GOT3 (cell line): ENCODE measurements around the gene UNC13A.
"Not testable (repeated sequence)": the region's sequence is repeated elsewhere in the genome, so short reads cannot be mapped to it uniquely, and the experiment has no call there.

Experiments
- DNase-seq: peaks from one replicate; lab custom pipeline; 2025; ENCODE audit warnings: mixed read lengths; lab: John Stamatoyannopoulos, UW

The UNC13A gene

DNA sequence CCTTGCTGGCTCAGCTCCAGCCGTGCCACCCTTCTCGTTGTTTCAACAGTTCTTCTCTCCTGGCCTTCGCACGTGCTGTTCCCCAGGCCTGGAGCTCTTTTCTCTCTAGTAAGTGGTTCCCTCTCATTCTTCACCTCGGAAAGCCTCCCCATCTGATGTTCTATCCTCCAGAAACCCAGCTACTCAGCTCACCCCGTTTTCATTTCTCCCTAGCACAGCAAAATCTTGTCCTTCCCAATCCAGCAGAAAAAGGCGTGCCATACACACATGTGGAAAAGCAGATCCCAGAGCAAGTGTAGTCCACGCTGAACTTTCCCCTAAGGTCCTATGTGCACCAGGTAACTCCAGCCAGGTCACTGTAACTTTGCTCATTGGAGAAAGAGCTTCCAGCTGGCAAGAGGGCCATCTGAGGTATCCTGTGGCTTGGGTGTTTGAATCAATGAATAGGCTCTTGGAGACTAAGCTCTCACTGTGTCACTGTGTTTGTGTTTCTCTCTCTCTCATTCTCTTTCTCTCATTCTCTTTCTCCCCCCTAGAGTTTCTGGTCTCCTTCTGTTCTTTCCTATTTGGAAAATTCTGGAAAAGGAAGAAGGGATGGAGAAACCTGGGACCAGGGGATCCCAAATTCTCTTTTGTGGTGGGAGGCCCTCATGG, 83.7 kb downstream of the UNC13A start:
- no peak for DNase-seq

DNA sequence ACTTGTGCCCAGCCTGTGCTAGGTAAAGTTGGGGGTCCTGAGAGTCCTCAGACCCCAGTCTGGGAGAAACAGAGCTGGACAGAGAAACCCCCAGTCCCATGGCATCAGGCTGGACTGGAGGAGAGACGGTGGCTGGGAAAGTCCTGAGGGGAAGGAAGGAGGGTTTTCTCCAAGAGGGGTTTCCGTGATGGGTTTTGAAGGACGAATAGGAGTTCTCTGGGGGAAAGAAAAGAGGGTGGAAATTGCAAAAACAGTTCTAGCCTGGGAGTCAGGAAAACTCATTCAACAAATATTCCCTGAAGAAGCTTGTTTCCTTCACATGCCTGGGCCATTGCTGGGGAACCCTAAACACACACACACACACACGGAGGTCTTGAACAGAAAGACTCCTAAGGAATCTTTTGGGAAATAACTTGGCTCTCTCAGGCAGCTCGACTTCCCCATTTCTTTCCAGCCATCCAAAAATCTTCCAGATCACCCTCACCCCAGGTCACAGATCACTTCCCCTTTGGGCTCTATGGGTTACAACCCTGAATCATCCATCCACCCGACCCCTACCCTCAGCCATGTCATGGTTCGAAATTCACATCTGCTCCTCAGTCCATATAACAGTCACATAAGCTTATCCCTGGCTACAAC, 85.2 kb downstream of the UNC13A start:
- no peak for DNase-seq

GRCh38 chr19:17602217-17602616, 85.9 kb downstream of the UNC13A start:
- no peak for DNase-seq

- DNase-seq = no peak
Observed at GRCh38 chr19:17601683-17602082, 86.5 kb downstream of the UNC13A start.

GRCh38 chr19:17599780-17600179, 88.4 kb downstream of the UNC13A start:
- DNase-seq = no peak

DNA sequence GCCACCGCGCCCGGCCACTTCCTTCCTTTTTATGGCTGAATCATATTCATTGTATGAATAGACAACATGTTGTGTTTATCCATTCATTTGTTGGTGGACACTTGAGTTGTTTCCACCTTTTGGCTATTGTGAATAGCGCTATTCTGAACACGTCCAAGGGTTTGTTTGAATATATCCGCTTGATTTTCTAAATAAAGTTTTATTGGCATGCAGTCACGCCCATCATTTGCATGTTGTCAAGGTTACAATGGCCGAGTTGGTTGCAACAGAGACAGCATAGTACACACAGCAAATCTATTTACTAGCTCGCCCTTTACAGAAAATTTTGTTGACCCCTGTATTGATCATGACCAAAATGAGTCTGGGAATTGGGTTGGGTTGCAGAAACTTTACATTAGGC, 89.2 kb downstream of the UNC13A start:
- no peak for DNase-seq

- DNase-seq = not testable (repeated sequence)
Observed at GRCh38 chr19:17598063-17598462, 90.1 kb downstream of the UNC13A start.

- DNase-seq = not testable (repeated sequence)
Observed at GRCh38 chr19:17594296-17594695, 93.9 kb downstream of the UNC13A start.

DNA sequence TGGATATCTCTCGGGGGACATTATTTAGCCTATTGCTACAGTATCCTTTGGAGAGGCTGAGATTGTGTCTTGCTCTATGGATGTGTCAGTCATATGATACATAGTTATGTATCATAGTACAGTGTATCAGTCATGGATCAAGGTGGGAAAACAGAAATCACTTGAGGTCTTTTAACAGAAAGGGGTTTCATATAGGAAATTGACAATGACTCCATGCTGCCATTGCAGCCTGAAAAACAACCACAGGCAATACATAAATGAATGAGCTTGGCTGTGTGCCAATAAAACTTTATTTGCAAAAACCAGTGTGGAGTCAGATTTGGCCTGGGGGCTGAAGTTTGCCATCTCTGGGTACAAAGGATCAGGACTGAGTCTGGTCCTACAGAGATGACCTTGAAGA, 97.3 kb downstream of the UNC13A start:
- DNase-seq = no peak

DNA sequence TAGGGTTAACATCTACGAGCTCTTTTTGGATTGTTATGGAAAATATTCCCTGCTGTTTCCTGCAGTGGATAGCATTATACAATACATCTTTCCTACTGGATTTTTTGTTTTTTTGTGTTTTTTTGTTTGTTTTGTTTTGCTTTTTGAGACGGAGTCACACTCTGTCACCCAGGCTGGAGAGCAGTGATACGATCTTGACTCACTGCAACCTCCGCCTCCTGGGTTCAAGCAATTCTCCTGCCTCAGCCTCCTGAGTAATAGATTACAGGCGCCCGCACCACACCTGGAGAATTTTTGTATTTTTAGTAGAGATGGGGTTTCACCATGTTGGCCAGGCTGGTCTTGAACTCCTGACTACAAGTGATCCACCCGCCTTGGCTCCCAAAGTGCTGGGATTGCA, 102.8 kb downstream of the UNC13A start:
- not testable (repeated sequence) for DNase-seq

GRCh38 chr19:17584132-17584531, 104.0 kb downstream of the UNC13A start:
- no peak for DNase-seq

- no peak for DNase-seq
Observed at GRCh38 chr19:17582613-17583012, 105.5 kb downstream of the UNC13A start.

DNA sequence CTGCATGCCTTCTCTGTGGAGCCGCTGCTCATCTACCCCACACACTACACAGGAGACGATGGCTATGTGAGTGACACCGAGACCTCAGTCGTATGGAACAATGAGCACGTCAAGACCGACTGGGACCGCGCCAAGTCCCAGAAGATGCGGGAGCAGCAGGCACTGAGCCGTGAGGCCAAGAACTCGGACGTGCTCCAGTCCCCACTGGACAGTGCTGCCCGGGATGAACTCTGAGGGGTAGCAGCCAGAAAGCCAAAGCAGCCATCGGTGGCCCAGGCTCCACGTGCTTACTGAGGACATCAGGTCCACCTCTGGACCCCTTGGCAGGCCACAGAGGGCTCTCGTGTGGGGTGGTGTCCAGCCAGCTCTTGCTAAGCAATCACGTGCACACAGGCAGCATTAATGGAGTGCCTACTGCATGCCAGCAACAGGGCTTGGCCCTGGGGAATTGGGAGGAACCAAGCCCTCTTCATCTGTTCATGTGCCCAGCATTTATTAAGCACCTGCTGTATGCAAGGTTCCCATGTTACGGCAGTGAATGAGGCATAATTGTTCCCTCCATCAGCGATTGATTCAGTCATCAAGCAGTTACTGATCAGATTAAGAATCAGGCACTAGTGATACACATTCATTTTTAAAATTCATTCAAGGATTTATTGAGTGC, 106.8 kb downstream of the UNC13A start:
- DNase-seq = no peak

- no peak for DNase-seq
Observed at GRCh38 chr19:17580470-17581144, 107.5 kb downstream of the UNC13A start.

- no peak for DNase-seq
Observed at GRCh38 chr19:17579661-17580244, 108.4 kb downstream of the UNC13A start.

GRCh38 chr19:17577457-17578097, 110.6 kb downstream of the UNC13A start:
- no peak for DNase-seq

- DNase-seq = no peak
Observed at GRCh38 chr19:17576758-17577456, 111.2 kb downstream of the UNC13A start.

DNA sequence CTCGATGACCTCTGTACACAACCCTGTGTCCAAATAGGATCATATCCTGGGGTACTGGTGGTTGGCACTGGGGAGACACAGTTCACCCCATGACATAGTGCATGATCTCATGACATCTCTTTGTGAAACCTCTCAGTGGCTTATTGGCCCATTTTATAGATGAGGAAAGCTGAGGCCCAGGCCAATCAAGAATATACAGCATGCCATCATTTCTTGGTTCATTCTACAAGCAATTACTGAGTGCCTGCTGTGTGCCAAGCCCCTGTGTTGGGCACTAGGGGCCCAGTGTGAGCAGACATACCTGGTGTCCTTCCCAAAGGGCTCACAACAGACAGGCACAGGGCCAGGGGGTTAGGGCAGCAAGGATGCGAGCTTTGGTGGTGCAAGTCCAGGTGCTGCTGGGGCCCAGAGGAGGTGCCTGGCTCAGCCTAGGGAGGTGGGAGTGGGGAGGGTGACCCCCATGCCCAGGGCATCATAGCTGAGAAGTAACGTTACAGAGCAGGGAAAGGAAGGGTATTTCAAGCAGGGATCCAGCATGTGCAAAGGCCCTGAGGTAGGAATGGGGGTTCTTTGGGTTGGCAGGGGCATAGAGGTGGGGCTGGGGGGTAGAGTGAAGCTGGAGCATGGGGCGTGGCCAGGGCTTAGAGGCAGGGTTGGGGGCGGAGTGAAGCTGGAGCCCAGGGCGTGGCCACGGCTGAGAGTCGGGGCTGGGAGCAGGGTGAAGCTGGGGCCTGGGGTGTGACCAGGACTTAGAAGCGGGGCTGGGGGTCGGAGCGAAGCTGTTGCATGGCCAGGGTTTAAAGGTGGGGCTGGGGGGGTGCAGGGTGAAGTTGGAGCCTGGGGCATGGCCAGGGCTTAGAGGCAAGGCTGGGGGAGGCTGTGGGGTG, 112.0 kb downstream of the UNC13A start:
- DNase-seq = no peak

DNA sequence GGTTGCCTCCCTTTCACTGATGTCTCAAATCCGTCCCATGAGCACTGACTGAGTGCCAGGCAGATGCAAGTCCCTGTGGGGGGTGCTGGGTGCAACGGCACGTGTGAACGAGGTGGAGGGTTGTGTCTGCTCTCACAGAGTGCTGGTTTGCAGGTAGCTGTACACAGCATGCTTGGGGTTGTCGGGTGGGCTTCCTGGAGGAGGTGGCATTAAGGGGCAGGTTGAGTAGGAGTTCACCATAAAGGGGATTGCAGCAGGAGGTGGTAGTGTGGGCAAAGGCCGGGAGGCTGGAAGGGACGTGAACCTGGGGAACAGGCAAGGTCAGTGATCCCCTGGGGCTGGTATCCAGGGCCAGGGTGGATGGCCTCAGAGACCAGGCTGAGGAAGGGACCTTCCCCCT, 115.5 kb downstream of the UNC13A start:
- no peak for DNase-seq

GRCh38 chr19:17570791-17571190, 117.4 kb downstream of the UNC13A start:
- DNase-seq = no peak
